Measurements from ENCODE around the gene SCD5.

Gene SCD5

DNA sequence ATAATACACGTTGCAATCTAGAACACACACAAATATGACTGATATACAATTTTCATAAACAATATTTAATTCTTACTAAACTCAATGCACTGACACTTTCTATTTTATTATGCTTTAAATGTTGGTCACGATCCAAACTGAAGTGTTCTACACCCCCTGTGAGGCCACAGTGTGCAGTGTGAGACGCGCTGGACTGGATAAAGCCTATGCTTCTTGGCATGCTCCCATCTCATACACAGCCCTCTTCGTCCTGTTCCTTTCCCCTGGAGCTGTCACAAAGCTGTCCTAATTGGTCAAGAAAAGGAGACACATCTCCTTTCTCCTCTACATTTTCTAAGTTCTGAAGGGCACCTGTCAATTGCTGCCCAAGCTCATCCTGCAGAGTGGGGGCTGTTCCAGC, 72.0 kb downstream of the SCD5 start:
- DNase-seq (ENCODE audit: low read depth) = no peak

GRCh38 chr4:82721819-82722423, 76.7 kb downstream of the SCD5 start:
- DNase-seq (ENCODE audit: low read depth) = no peak

DNA sequence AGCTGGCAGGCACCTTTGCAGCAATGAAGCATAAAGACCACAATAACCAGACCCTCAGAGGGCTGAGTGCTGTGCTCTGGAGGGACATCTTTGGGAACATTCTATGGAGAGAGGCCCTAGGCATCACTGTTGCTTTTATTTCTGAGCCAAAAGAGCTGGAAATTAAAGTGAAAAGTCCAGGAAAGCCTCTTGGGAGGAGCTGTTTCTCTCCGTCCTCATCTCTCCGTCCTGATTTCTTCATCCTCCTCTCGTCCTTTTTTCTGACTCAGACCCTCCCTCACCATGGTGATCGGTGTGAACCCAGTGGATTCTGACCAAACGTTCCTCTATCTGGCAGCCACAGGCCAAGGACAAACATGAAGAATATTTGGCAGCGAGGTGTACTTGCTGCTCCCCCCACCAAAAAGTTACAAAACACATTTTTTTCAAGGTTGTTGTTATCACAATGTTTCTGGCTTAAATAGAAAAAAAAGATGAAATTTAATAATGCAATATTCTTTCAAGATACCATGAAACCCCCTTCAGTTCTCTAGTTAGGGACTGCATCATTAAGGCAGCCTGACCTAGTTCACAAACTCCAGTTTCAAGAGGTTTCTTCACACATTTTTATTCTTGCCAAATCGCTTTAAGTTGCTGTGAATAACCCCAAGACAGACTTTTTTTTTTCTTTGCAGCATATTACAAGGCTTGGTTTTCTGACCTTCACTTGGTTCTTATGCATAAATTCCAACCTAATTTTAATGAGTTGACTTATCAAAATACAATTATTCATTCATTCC, 80.2 kb downstream of the SCD5 start:
- no peak for DNase-seq (ENCODE audit: low read depth)

- DNase-seq (ENCODE audit: low read depth) = no peak
Observed at GRCh38 chr4:82715731-82716617, 82.6 kb downstream of the SCD5 start.

GRCh38 chr4:82713856-82714255, 84.7 kb downstream of the SCD5 start:
- no peak for DNase-seq (ENCODE audit: low read depth)

DNA sequence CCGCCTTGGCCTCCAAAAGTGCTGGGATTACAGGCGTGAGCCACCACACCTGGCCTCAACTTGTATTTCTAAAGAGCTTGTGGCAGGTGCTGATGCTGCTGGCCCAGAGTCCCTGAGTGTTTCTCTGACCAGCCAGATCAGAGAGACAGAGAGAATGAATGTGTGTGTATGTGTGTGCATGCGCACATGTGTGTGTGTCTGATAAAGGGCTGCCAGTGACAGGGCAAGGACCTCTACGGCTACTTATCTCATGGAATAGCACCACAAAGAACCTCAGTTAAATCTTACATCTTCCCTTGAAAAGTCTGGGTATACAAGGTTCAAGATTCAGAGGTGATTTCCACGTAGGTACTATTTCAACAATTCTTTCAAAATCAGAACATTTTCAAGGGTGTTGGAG, 86.0 kb downstream of the SCD5 start:
- no peak for DNase-seq (ENCODE audit: low read depth)

DNA sequence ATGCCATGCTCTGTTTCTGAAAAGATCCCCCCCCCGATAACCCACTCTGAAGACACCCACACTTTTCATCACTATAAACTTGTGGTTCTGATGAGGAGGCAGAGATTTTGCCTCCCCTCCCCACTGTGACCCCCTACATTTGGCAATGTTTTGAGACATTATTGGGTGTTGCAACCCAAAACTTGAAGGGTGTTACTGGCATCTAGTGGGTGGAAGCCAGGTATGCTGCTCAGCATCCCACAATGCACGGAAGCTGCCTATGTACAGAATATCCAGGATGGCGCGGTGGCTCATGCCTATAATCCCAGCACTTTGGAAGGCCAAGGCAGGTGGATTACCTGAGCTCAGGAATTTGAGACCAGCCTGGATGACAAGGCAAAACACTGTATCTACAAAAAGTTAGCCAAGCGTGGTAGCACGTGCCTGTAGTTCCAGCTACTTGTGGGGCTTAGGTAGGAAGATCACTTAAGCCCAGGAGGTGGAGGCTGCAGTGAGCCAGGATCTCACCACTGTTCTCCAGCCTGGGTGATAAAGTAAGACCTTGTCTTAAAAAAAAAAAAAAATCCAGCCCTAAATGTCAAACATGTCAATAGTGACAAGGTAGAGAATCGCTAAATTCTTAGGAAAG, 87.3 kb downstream of the SCD5 start:
- DNase-seq (ENCODE audit: low read depth) = no peak

DNA sequence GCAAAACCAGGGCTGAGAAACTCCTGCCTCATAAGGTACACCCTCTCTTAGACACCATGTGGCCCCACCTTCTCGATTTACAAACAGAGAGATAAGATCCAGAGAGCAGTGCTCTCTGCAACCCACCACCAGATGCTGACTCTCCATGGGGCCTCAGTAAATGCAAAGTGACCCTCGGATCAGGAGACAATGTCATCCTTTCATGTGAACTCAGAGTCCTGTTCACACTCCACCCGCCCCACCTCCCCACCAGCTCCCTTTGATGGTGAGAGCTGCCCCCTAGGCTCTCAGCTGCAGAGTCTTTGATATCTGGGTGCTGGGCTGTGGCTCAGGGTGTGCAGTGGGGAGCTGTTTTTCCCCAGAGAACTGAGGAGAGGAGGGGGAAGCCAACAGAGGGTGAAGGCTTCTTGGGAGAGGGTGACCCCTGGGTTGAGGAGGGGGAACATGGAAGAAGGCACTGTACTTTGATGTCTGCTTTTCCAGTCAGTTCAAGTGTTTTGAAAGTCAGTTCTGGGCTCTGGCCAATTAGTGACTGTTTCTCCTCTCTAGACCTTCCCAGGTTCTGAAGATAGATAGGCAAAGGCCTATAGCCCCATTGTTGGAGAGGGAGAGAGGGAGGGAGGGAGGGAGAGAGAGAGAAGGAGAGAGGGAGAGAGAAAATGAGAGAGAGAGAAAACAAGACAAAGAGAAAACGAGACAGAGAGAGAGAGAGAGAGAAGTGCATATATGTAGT, 88.2 kb downstream of the SCD5 start:
- DNase-seq (ENCODE audit: low read depth) = no peak

DNA sequence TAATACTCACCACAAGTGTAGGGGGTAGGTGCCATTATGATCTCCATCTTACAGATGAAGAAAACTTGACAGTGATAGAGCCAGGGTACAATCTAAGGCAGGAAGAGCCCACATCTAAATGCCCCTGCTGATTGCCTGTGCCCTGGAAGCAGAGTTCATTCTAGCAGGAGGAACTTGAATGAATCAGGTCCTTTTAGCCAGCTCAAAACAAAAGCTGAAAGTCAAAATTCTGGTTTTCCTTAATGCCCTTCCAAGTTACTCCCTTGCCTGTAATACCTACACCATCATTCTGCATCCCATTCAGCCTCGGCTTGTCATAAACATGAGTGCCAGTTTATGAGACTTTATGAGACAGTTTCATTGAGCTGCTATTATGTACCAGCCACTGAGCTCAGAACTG, 89.6 kb downstream of the SCD5 start:
- DNase-seq (ENCODE audit: low read depth) = no peak

GRCh38 chr4:82706349-82707000, 92.1 kb downstream of the SCD5 start:
- DNase-seq (ENCODE audit: low read depth) = no peak

GRCh38 chr4:82705928-82706300, 92.7 kb downstream of the SCD5 start:
- DNase-seq (ENCODE audit: low read depth) = no peak

- DNase-seq (ENCODE audit: low read depth) = no peak
Observed at GRCh38 chr4:82705169-82705927, 93.2 kb downstream of the SCD5 start.

DNA sequence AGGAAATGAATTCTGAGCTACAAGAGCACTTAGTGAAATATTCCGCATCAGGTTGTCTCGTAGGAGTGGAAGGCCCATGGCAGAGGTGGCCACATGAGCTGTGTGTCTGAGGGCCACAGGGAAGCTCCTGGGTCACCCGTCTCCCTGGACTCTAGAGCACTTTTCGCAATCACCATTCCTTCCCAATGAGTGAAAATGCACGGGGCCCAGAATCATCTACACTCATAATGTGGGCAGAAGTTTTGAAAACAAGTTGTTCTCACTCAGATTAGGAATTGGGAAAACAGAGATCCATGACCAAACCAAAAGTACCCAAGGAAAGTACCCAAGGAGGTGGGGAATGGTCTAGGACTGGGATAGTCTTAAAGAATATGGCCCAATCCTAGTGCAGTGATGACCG, 94.4 kb downstream of the SCD5 start:
- no peak for DNase-seq (ENCODE audit: low read depth)

GRCh38 chr4:82698412-82698811, 100.2 kb downstream of the SCD5 start:
- no peak for DNase-seq (ENCODE audit: low read depth)

- no peak for DNase-seq (ENCODE audit: low read depth)
Observed at GRCh38 chr4:82697561-82697960, 101.0 kb downstream of the SCD5 start.

DNA sequence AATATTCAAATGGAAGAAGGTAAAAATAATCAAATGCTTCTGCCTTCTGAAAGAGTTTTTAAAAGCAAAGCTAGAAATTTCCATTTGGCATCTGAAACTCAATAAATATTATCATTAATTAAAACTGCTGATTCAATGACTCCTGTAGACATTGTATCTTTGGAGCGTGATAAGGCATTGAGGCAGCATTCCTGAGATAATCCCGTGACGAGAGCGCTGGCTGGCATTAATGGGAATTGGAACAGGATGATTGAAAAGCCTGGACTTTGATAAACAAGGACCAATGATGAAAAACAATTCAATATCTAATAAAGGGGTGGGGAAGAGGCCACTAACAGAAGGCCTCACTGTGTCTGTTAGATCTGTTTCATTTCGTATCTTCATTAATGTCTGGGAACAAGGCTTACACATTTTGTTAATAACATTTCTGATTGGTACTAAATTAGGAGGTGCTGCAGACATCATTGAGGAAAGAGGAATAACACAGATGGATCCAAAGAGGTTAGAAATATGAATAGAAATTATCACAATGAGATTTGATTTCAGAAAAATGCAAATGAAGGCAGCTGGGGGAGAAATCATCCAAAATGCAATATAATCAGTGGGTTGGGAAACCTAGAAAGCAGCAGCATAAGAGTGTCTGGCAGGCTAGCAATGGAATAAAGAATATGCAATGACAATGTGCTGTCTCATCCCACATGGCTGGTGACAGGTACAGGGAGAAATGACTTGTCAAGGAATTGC, 102.3 kb downstream of the SCD5 start:
- no peak for DNase-seq (ENCODE audit: low read depth)

DNA sequence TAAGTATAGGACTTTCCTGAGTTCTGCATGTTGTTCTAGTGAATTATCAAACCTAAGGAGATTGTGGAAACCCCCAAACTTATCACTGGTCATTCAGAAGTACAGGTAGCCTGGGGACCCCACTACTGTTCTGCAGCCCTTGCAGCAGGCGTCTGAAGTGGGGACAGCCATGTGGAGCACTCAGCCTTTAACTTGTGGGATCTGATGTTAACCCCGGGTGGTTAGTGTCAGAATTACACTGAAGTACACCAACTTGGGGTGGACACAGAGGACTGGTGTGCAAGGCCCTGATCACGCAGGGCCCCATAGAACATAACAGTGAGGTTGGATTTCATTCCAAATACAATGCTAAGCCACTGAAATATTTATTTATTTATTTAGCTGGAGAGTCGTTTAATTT, 103.7 kb downstream of the SCD5 start:
- no peak for DNase-seq (ENCODE audit: low read depth)

GRCh38 chr4:82694046-82694445, 104.5 kb downstream of the SCD5 start:
- no peak for DNase-seq (ENCODE audit: low read depth)

DNA sequence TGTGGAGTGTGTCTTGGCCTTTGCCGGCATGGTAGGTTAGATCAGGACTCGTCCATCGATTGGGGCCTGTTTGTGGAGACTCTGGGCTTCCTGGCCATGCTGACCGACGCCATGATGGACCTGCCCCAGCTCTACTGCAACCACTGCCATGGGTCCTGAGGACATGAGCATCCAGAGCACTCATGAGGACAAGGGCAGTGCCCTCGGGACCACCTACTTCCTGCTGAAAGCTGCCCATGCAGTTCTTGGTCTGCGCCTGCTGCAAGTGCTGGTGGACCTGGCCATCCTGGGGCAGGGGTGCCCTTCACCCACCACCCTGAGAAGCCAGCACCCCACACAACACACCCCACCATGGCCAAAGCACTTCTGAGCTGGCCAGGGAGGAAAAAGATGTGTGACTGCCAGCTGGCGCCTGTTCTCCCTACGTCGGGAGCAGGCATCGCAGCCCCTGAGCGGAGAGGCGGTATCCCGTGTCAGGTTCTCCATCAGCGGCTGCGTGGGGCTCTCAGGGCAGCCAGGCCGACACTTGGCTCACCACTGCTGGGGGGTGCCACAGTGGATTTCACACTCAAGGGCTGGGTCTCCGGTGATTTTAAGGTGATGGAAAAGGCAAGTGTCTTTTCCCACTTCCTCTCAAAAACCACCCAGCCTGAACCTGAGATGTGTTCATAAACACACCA, 106.4 kb downstream of the SCD5 start:
- DNase-seq (ENCODE audit: low read depth) = no peak

Data from stimulated activated CD8-positive, alpha-beta memory T cell treated with anti-CD3 and anti-CD28 coated beads, Interleukin-12 subunit alpha, Interleukin-12 subunit beta, amount 100 ng/mL, for 4 hours (primary cell).